GM18508 (cell line): ENCODE measurements around the gene GLOD5.

ENCODE experiments used
- ATAC-seq: cut with Tn5 transposase; IDR thresholded peaks from one replicate; pipeline ENCODE4 v1.9.1; 2021; ENCODE audit warnings: moderate number of reproducible peaks; ENCODE audit not compliant: insufficient read depth, unreplicated experiment

The GLOD5 gene

DNA sequence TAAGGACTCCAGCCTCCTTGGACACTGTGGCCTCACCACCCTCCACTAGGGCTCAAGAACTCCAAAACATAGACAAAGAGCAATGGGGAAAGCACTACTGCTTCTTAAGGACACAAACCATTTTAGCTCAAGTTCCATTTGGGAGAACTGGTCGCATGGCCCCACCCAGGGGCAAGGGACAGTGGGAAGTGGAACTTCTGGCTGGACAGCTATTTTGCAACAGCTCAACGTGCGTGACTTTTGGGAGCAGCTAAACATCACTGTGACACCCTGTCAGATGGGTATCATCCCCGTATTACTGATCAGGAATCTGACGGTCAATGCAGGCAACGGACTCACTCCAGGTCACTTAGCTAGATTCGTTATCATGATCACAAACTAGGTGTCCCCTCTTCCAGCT, 9.0 kb upstream of the GLOD5 start:
- no peak for ATAC-seq

DNA sequence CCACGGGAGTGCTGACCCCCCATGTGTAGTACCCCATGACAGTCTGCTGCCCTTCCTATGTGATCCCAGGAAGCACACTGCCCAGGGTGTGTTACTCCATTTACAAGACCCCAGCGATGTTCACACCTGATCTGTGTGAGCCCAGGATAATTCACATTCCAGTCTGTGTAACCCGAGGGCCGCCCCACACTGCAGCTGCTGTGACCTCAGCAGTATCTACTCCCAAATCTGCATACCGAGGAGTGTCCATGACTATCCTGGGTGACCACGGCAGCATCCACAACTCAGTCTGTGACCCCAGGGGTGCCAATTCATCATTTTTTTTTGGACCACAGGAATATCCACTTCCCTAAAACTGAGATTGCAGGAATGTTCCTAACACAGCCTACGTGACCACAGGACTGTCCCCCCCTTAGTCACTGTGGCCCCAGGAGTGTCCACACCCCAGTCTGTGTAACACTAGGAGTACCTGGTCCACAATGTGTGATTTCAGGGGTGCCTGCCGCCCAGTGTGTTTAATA, 7.8 kb upstream of the GLOD5 start:
- ATAC-seq = no peak

DNA sequence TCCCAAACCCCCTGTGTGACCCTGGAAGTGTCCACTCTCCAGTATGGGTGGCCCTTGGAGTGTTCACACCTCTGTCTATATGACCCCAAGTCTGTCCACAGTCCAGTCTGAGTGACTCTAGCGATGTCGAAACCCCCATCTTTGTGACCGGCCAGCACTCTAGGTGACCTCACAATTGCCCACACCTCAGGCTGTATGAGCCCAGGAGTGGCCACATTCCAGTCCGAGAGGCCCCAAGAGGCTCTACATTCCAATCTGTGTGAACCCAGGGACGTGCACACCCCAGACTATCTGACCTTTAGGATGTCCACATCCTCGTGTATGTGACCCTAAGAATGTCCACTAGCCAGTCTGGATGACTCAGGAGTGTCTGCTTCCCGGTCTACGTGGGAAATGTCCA, 7.3 kb upstream of the GLOD5 start:
- ATAC-seq = no peak

DNA sequence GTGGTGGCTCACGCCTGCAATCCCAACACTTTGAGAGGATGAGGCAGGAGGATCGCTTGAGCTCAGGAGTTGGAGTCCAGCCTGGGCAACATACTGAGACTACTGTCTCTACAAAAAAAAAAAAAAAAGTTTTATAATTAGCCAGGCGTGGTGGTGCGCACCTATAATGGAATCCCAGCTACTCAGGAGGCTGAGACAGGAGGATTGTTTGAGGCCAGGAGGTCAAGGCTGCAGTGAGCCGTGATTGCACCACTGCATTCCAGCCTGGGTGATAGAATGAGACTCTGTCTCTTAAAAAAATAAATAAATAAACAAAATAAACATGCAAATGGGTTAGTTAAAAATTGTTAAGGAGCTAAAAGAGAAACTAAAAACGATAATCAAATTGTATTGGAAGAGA, 7.7 kb downstream of the GLOD5 start:
- ATAC-seq = no peak

DNA sequence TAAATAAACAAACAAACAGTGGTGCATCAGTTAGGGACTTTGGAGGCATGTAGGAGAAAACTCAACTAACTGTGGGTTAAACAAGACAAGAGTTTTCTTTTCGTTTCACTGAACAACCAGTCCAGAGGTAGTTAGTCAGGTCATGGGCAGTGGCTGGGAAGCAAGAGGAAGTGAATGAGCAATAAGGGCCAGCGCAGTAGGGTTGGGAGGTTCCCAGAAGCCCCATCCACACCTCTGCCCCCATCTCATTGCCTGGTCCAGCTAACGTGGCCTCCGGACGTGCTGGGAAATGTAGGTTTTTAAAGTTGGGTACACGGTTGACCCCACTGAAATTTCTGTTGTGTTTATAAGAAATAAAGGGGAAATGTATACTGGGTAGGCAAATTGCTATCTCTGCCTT, 8.7 kb downstream of the GLOD5 start:
- ATAC-seq = no peak

DNA sequence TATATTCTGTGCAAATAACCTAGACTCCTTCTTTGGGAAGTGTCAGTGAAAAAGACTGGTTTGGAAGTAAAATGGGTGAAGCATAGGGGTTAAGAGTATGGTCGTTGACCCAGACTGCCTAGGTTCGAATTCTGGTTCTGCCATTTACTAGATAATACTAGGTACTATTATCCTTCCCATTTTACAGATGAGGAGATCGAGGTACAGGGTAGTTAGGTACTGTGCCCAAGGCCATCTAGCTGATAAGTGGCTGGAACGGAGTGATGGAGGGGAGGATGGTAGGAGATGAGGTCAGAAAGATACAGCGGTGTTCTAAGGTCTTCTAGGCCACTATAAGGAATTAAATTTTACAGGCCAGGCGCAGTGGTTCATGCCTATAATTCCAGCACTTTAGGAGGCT, 11.1 kb downstream of the GLOD5 start:
- no peak for ATAC-seq

DNA sequence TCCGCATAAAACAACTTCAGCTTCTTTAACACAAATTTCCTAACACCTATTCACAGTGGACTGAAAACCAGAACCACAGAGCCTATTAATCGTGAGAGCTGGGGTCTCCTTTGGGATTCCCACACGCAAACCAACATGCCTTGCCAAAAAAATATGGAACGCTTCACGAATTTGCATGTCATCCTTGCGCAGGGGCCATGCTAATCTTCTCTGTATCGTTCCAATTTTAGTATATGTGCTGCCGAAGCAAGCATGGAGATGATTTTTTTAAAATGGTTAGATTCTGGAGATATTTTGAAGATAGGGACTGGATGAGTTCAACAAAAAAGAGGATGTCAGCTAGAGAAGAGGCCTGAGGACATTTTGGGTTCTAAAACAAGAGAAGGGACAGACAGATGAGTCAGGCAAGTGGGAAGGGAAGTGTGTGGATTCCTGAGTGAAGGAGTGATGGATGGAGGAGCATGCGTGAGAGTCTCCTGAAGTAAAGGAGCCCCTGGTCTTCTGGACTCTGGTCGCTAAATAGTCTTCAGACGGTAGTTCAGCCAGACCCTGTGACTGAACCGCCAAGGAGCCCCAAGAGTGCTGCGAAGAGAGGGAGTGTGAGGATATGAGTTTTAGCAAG, 15.4 kb downstream of the GLOD5 start:
- ATAC-seq = no peak

DNA sequence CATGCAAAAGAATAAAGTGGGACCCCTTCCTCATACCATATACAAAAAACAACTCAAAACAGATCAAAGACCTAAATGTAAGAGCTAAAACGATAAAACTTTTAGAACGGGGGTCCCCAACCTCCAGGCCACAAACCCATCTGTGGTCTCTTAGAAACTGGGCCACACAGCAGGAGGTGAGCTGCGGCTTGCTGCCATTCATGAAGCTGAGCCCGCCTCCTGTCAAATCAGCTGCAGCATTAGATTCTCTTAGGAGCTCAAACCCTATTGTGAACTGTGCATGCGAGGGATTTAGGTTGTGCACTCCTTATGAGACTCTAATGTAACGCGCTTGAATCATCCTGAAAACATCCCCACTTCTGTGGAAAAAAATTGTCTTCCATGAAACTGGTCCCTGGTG, 17.9 kb downstream of the GLOD5 start:
- ATAC-seq = no peak

DNA sequence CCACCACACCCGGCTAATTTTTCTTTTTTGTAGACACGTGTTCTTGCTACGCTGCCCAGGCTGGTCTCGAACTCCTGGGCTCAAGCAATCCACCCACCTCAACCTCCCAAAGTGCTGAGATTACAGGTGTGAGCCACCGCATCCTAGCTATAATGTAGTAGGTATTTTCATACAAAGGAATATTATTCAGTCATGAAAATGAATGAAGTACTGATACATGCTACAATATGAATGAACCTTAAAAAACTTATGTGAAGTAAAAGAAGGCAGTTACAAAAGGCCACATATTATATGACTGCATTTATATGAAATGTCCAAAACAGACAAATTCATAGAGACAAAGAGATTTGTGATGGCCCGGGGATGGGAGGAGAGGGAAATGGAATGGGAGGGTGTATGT, 20.2 kb downstream of the GLOD5 start:
- ATAC-seq = no peak

DNA sequence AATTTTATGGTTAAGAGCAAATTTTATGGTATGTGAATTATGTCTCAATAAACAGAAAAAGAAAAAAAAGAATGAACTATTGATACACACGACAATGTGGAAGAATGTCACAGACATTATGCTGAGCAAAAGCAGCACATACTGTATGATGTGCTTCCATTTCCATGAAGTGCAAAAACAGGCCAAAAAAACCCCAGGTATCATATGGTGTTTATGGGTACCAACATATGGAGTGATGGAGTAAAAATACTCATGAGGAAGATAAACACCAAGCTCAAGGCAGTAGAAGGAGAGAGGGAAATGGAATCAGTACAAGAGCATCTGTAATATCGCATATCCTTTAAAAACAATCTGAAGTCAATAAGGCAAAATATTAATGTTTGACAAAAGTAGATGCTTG, 20.7 kb downstream of the GLOD5 start:
- no peak for ATAC-seq

DNA sequence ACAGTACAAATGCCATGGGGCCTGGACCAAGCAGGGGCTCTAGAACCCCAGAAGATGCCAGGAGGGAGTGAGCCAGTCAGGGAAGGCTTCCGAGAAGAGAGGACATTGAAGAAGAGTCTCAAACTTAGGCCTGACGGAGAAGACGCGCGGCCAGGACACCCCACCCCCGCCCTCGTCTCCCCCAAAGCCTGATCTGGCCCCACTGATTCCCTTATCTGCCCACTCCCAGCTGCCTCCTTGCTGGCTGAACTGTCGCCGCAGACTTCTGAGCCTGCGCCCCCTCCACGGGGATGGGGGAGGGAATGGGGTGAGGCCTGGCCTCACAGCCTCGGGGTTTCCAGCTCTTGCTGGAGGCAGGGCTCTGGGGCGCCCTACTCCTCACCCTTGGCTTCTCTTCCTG, 21.2 kb downstream of the GLOD5 start:
- no peak for ATAC-seq

DNA sequence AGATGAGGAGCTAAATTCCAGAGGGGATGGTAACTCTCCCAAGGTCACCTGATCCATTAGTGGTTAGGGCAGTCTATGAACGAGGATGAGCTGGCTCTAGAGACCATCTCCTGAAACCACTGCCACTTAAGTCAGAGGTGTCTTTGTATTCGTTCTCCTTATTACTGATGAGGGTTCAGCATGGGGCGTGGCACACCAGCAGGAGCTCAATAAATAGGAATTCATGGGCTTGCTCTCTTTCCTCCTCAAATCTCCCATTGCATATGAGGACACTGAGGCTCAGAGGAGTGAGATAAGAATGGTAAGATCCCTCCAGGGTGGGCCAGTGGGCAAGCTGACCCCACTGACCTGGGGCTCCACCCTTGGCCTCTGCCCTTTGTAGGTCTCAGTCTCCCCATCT, 23.2 kb downstream of the GLOD5 start:
- ATAC-seq = no peak

DNA sequence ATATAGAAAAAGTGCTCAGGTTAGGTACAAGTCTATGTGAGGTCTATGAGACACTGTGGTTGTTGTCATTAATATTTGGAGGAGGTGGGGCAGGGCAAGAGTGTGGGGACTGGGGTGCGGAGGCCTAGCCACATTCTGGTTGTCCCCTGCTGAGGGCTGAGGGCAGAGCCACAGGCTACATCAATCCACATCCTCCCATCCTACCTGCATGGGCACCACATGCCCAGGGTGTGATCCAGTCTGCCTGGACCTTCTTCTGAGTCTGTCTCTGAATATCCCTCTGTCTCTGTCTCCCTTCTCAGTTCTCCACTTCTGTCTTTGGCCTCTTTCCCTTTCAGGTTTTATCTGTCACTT, 23.6 kb downstream of the GLOD5 start:
- no peak for ATAC-seq

DNA sequence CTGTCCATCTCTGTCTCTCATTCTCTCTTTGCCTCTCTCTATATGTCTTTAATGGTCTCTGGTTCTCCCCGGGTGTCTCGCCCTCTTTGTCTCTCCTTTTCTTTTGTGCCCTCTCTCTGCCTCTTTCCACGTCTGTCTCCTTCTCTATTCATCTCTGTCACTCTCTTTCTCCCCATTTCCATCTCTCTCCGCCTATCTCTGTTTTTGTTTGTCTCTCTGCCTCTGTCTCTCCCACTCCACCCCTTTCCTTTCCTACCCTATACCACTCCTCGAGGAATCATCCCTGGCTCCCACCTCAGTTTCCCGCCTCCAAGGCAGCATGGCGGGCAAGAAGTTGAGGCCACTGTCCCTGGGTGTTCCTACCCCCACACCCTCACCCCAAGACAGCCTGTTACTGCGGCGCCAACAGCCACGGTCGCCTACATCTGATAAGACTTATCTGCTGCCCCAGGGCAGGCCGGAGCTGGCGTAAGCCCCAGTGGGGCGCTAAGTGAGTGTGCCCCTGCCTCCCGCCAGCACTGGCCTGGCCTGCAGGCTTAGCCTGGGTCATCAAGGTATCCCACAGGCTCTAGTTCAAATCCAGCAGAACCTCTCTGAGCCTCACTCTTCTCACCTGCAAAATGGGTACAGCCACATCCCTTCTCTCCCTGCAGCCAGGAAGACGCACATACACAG, 24.1 kb downstream of the GLOD5 start:
- ATAC-seq = no peak

DNA sequence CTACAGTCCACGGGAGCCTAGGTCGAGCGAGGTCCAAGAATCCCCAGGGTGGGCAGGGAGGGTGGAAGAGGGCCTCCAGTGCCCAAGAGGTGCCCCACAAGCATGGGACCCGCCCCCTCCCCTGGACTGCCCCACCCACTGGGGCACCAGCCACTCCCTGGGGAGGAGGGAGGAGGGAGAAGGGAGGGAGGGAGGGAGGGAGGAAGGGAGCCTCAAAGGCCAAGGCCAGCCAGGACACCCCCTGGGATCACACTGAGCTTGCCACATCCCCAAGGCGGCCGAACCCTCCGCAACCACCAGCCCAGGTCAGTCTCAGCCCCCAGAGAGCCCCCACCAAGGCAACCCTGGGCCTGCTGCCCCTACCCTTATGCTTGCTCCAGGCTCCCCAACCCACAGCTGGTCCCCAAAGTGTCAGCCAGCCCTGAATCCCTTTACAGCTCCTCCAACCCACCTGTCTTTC, 24.8 kb downstream of the GLOD5 start, which contains the start of gene GATA1:
TSS of gene GATA1 (plus strand) at position 250 of the 460 bp plus-strand sequence. CDS start 4,520 bp downstream, outside the sequence.
- no peak for ATAC-seq

DNA sequence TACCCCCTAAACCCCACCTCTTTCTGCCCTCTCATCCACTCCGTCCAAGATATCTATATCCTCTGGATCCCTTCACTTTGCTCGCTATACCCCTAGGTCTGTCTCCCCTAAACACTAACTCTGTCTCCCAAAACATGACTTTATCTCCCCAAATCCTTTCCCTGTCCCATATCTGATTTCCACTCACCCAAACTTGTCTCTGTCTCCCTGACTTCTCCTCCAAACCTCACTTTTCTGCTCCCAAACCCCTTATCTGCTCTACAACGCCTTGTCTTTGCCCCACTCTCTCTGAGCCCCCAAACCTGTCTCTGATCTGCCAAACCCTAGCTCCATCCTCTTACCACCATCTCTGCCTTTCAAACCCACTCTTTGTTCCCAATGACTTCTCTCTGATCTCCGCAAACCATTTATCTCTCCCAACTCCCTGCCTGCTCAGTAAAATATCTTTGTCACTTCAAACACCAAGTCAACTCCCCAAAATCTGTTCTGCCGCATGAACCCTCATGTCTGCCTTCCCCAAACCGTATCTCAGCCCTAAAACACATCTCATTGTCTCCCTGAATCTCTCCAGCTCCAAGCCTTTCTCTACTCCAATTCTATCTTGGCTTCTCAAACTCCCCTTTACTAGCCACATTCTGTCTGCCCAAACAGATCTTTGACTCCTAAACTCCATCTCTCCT, 25.4 kb downstream of the GLOD5 start:
- no peak for ATAC-seq

DNA sequence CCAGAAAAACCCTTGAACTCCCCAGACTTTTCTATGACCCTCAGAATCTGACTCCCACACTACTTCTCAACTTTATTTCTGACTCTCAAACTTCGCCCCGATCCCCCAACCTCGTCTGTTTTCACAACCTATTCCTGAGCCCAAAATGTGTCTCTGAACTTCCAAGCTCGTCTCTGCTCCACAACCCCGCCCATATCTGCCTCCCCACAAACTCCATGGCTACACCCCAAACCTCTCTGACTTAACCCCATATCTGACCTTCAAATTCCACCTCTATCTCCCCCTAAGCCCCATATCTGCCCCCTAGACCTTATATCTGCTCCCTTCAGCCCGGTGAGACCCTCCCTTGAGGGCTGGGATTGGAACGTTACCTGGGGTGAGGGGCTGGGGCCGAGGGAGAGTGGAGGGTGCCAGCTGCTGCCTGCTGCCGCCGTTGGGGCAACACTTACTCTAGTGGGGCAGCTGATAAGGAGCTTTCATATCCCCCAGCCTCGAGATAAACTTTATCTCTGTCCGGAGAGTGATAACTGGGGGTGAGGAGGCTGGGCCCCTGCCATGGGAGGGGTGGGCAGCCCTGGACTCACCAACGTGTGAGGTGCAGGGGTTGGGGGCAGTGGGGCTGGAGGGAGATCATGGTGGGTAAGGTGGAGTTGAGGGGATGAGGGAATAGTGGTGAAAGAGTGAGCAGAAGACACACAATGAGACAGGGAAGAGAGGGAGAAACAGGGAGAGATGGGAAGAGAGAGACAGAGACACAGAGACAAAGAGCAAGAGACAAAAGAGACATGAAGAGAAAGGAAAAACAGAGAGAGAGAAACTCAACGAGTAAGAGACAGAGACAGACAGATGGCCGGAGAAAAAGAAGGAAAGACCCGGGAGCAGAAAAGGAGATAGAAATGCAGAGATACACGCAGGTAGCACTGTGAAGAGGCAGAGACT, 26.2 kb downstream of the GLOD5 start:
- ATAC-seq = no peak

DNA sequence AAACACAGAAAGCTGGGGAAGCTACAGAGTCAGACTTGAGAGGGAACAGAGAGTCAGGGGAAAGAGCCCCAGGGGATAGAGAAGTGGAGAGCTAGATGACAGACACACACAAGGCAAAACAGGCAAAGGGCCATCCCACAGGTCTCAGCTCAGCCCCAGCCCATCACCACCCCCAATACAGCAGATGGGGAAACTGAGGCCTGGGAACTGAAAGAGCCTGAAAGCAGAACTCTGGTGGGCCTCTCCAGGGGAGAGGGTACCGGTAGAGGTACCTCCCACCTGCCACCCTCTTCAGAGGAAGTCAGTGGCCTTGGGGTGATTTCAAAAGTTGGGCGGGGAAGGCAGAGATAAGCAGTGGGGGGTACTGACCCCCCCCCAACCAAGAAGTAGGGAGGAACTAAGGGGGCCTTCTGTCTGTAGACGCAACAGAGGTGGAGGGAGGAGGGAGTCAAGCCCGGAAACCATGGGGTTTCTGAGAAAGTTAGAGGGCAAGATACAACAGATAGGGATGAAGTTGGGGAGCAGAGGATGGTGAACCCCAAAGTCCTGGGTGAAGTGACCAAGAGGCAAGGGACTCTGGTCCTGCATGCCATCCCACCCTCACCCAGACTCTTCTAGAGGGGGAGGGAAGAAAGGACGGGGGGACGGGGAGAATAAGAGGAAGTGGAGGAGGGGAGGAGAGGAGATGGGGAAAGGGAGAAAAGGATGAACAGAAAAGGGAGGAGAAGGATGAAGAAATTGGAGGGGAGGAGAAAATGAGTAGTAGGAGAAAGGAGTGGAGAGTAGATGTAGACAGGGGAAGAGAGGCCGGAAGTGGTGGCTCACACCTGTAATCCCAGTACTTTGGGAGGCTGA, 28.0 kb downstream of the GLOD5 start:
- ATAC-seq = no peak

DNA sequence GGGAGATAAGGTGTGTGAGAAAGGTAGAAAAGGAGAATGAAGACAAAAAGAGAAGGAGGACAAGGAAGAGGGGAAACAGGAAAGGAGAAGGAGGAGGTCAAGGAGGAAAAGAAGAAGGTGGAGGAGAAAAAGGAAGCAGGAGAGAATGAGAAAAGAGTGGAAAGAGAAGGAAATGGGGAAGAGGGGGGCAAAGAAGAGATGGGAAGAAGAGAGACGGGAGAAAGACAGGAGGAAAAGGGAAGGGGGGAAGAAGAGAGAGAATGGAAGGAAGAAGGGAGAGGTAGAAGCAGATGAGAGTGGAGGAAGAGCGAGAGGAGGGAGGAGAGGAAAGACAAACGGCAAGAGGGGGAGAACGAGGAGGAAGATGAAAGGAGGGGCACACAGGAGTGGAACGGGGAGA, 28.9 kb downstream of the GLOD5 start:
- ATAC-seq = no peak
